H7 (cell line): Measurements from ENCODE around the gene DMD. TPM values are rescaled to one million over a fixed set of nuclear protein-coding genes. Genes with fewer than 3 reads are reported as not detected.

Experiments used
- DNase-seq: peaks from one replicate; pipeline ENCODE4 v3.0.0; 2012
- H3K27me3 ChIP-seq: 2 replicates; pipeline ENCODE4 v1.6.0; 2011; ENCODE audit warnings: mild to moderate bottlenecking, low read length; ENCODE audit not compliant: control insufficient read depth, insufficient read depth
- H3K36me3 ChIP-seq: replicated peaks from 2 replicates; pipeline ENCODE4 v1.5.1; 2011; ENCODE audit warnings: low read length; ENCODE audit not compliant: control insufficient read depth, insufficient read depth
- H3K4me3 ChIP-seq: 2 replicates; pipeline ENCODE4 v1.5.1; 2011; ENCODE audit warnings: low read depth, mild to moderate bottlenecking, control low read depth, low read length, moderate library complexity; ENCODE audit not compliant: insufficient read depth
- total RNA-seq: library from RNA; depleted of rRNA; stranded (reverse); fragments of >200 nt; shearing (Covaris generic); gene quantifications from 2 replicates; pipeline ENCODE4 v1.2.3, GENCODE V29; 2014

DMD gene
- total RNA-seq, 1 experiment from 2014 or later, result 17.1 TPM

GRCh38 chrX:31147175-31147574 is 2064.2 kb downstream of the DMD start:
- no peaks in the 10 kb centered on the region for H3K27me3 ChIP-seq
- DNase-seq, result peak; percentile 1
- no peak overlapping the region for H3K4me3 ChIP-seq
- H3K36me3 ChIP-seq, result no peaks in the 10 kb centered on the region

GRCh38 chrX:31139961-31140360 is 2071.4 kb downstream of the DMD start:
- H3K36me3 ChIP-seq, result no peaks in the 10 kb centered on the region
- no peak overlapping the region for H3K4me3 ChIP-seq
- DNase-seq, result no peak
- no peaks in the 10 kb centered on the region for H3K27me3 ChIP-seq

- DNase-seq, result no peak
- Histone ChIP-seq H3K36me3 (no peaks in the 10 kb centered on the region), H3K27me3 (no peaks in the 10 kb centered on the region), H3K4me3 (no peak overlapping the region)
These were observed 2073.2 kb downstream of the DMD start for GRCh38 chrX:31138124-31138523.

GRCh38 chrX:31136144-31136611 is 2075.2 kb downstream of the DMD start:
- no peaks in the 10 kb centered on the region for H3K27me3 ChIP-seq

GRCh38 chrX:31132821-31133241 is 2078.5 kb downstream of the DMD start:
- no peaks in the 10 kb centered on the region for H3K27me3 ChIP-seq
- no peak overlapping the region for H3K4me3 ChIP-seq
- DNase-seq, result no peak
- H3K36me3 ChIP-seq, result no peaks in the 10 kb centered on the region

More at GRCh38 chrX:31136144-31136611, 2075.2 kb downstream of the DMD start:
- no peak for DNase-seq
- H3K4me3 ChIP-seq, result no peak overlapping the region
- no peaks in the 10 kb centered on the region for H3K36me3 ChIP-seq

GRCh38 chrX:31130457-31131220 is 2080.7 kb downstream of the DMD start:
- no peak for DNase-seq
- no peak overlapping the region for H3K4me3 ChIP-seq
- no peaks in the 10 kb centered on the region for H3K27me3 ChIP-seq
- no peaks in the 10 kb centered on the region for H3K36me3 ChIP-seq

- Histone ChIP-seq H3K4me3 (no peak overlapping the region), H3K27me3 (no peaks in the 10 kb centered on the region), H3K36me3 (no peaks in the 10 kb centered on the region)
- DNase-seq, result no peak
These were observed 2082.5 kb downstream of the DMD start for GRCh38 chrX:31128855-31129254.

GRCh38 chrX:31127716-31128115 is 2083.6 kb downstream of the DMD start:
- DNase-seq, result no peak

GRCh38 chrX:31126205-31126604 is 2085.1 kb downstream of the DMD start:
- H3K4me3 ChIP-seq, result no peak overlapping the region
- no peaks in the 10 kb centered on the region for H3K36me3 ChIP-seq
- H3K27me3 ChIP-seq, result no peaks in the 10 kb centered on the region
- DNase-seq, result no peak

More at GRCh38 chrX:31127716-31128115, 2083.6 kb downstream of the DMD start:
- no peaks in the 10 kb centered on the region for H3K36me3 ChIP-seq
- H3K27me3 ChIP-seq, result no peaks in the 10 kb centered on the region
- no peak overlapping the region for H3K4me3 ChIP-seq

- DNase-seq, result no peak
- Histone ChIP-seq H3K27me3 (no peaks in the 10 kb centered on the region), H3K4me3 (no peak overlapping the region), H3K36me3 (no peaks in the 10 kb centered on the region)
These were observed 2086.8 kb downstream of the DMD start for GRCh38 chrX:31124536-31124935.

GRCh38 chrX:31123335-31123734 is 2088.0 kb downstream of the DMD start:
- no peak for DNase-seq
- Histone ChIP-seq H3K36me3 (no peaks in the 10 kb centered on the region), H3K4me3 (no peak overlapping the region), H3K27me3 (no peaks in the 10 kb centered on the region)

GRCh38 chrX:31117266-31117665 is 2094.1 kb downstream of the DMD start:
- DNase-seq, result no peak
- no peaks in the 10 kb centered on the region for H3K36me3 ChIP-seq
- no peaks in the 10 kb centered on the region for H3K27me3 ChIP-seq
- H3K4me3 ChIP-seq, result no peak overlapping the region

- H3K4me3 ChIP-seq, result no peak overlapping the region
- H3K36me3 ChIP-seq, result no peaks in the 10 kb centered on the region
- DNase-seq, result no peak
- H3K27me3 ChIP-seq, result no peaks in the 10 kb centered on the region
These were observed 2096.0 kb downstream of the DMD start for GRCh38 chrX:31115398-31115797.

GRCh38 chrX:31114858-31115257 is 2096.5 kb downstream of the DMD start:
- no peaks in the 10 kb centered on the region for H3K27me3 ChIP-seq
- H3K4me3 ChIP-seq, result no peak overlapping the region
- DNase-seq, result no peak
- H3K36me3 ChIP-seq, result no peaks in the 10 kb centered on the region

GRCh38 chrX:31112226-31112999 is 2098.9 kb downstream of the DMD start:
- Histone ChIP-seq H3K27me3 (no peaks in the 10 kb centered on the region), H3K36me3 (no peaks in the 10 kb centered on the region), H3K4me3 (no peak overlapping the region)
- DNase-seq, result no peak
